NCI-H2196 (cell line): ENCODE measurements around the gene LNPEP.
A peak's percentile ranks its signal among the peaks of the same experiment; 100 is the strongest.

Experiments used
- DNase-seq: peaks from one replicate; lab custom pipeline; 2025; ENCODE audit not compliant: unreplicated experiment; lab: John Stamatoyannopoulos, UW

LNPEP gene

GRCh38 chr5:96935559-96936430 lies at the start of gene LNPEP:
Gene LNPEP (plus strand): TSS chr5:96936080. CDS start chr5:96936156, 76 bp downstream.
- peak; percentile 89 for DNase-seq

- DNase-seq = no peak
Measured at GRCh38 chr5:96893342-96893741, 42.5 kb upstream of the LNPEP start.

GRCh38 chr5:96896276-96896675 lies 39.6 kb upstream of the LNPEP start:
- DNase-seq = no peak

- DNase-seq = no peak
Measured at GRCh38 chr5:96896806-96897205, 39.1 kb upstream of the LNPEP start.

- DNase-seq = no peak
Measured at GRCh38 chr5:96901384-96901783, 34.5 kb upstream of the LNPEP start.

GRCh38 chr5:96901841-96902240 lies 34.0 kb upstream of the LNPEP start:
- no peak for DNase-seq

- no peak for DNase-seq
Measured at GRCh38 chr5:96902876-96903275, 33.0 kb upstream of the LNPEP start.

- no peak for DNase-seq
Measured at GRCh38 chr5:96903300-96903699, 32.6 kb upstream of the LNPEP start.

- no peak for DNase-seq
Measured at GRCh38 chr5:96904054-96904931, 31.6 kb upstream of the LNPEP start.

- DNase-seq = no peak
Measured at GRCh38 chr5:96905864-96906263, 30.0 kb upstream of the LNPEP start.

- no peak for DNase-seq
Measured at GRCh38 chr5:96909003-96909402, 26.9 kb upstream of the LNPEP start.

GRCh38 chr5:96909435-96909834 lies 26.4 kb upstream of the LNPEP start:
- no peak for DNase-seq

GRCh38 chr5:96911139-96911538 lies 24.7 kb upstream of the LNPEP start:
- no peak for DNase-seq

- DNase-seq = no peak
Measured at GRCh38 chr5:96913233-96913632, 22.6 kb upstream of the LNPEP start.

- no peak for DNase-seq
Measured at GRCh38 chr5:96919754-96920197, 16.1 kb upstream of the LNPEP start.

- DNase-seq = no peak
Measured at GRCh38 chr5:96920744-96921355, 15.0 kb upstream of the LNPEP start.

GRCh38 chr5:96922499-96923244 lies 13.2 kb upstream of the LNPEP start:
- no peak for DNase-seq

- DNase-seq = no peak
Measured at GRCh38 chr5:96924016-96924443, 11.8 kb upstream of the LNPEP start.

GRCh38 chr5:96926276-96926675 lies 9.6 kb upstream of the LNPEP start:
- no peak for DNase-seq

GRCh38 chr5:96927008-96927407 lies 8.9 kb upstream of the LNPEP start:
- DNase-seq = no peak
